ENCODE measurements around the gene BYSL. TPM values are rescaled to one million over a fixed set of nuclear protein-coding genes. Genes with fewer than 3 reads are reported as not detected.

Gene BYSL
- polyA plus RNA-seq, 1 of the 3 experiments (the other 2 are of a cell fraction) = 56.0 TPM

- CTCF ChIA-PET = interaction anchor here (0.9 to 10.3 kb wide), 7 partner anchors 16 to 569 kb away, joined by 3 to 96 read pairs (median 12); partner anchors contain the start of genes BYSL, MED20 and TOMM6
- 77% methylated on average over 2 of the region's 2 CpGs for WGBS (ENCODE audit: low lambda C conversion rate)
Observed at GRCh38 chr6:41937472-41937860, 16.2 kb downstream of the BYSL start.

GRCh38 chr6:41937861-41938574 lies 16.7 kb downstream of the BYSL start:
- 90% methylated on average over 1 of the region's 4 CpGs for WGBS (ENCODE audit: low lambda C conversion rate)
- ChIA-PET POLR2A (no interaction called here), CTCF (interaction anchor here (0.9 to 10.3 kb wide), 7 partner anchors 11 to 570 kb away, joined by 3 to 96 read pairs (median 12); partner anchors contain the start of genes BYSL, MED20 and TOMM6)
- Histone ChIP-seq H3K9me2 (no peaks in the 10 kb centered on the region), H3K4me1 (ENCODE audit: control insufficient read depth in 1 of 2, insufficient read depth in 2 of 2, low read depth in 1 of 2, low read length in 1 of 2) (peaks cover 23 to 28% of the 10 kb centered on the region in 2 experiments; a peak in 3 of 4 replicates), H3K79me2 (ENCODE audit: insufficient read depth) (peaks cover 48% of the 10 kb centered on the region), H3F3A (replicated peaks; ENCODE audit: insufficient read depth) (peaks cover 28% of the 10 kb centered on the region), H4K20me1 (ENCODE audit: insufficient read depth) (no peaks in the 10 kb centered on the region), H3K4me3 (ENCODE audit: low read depth in 2 of 2, low read length in 1 of 2) (no peak overlapping the region), H3K36me3 (replicated peaks in 1 of 2; ENCODE audit: control insufficient read depth in 1 of 2, insufficient read depth in 2 of 2, low read length in 1 of 2) (peaks cover 10 to 24% of the 10 kb centered on the region in 2 experiments), H2AFZ (ENCODE audit: low read depth) (no peak overlapping the region), H3K4me2 (no peak overlapping the region), H3K27ac (ENCODE audit: low read depth in 2 of 2, low read length in 1 of 2) (no peak overlapping the region), H3K27me3 (ENCODE audit: insufficient read depth) (no peaks in the 10 kb centered on the region), H3K9me3 (no peaks in the 10 kb centered on the region), H3K9ac (no peak overlapping the region)
- DNase-seq = no peak
- no peak for TF ChIP-seq FOXM1 (IDR thresholded peaks at IDR 0.05; ENCODE audit: low read depth)
- no peak for TF ChIP-seq NRF1 (IDR thresholded peaks at IDR 0.05; ENCODE audit: low read depth, low read length)

More at GRCh38 chr6:41937472-41937860, 16.2 kb downstream of the BYSL start:
- H3K4me3 ChIP-seq (ENCODE audit: low read depth in 2 of 2, low read length in 1 of 2) = no peak overlapping the region
- peaks cover 25% of the 10 kb centered on the region for H3F3A ChIP-seq (replicated peaks; ENCODE audit: insufficient read depth)
- no peak overlapping the region for H3K9ac ChIP-seq
- TF ChIP-seq CHD2 (IDR thresholded peaks at IDR 0.05; ENCODE audit: low read length, partially characterized antibody) (no peak), NFIC (IDR thresholded peaks at IDR 0.05; ENCODE audit: borderline replicate concordance) (no peak), JUND (IDR thresholded peaks at IDR 0.05) (no peak), EZH2phosphoT487 (IDR thresholded peaks at IDR 0.05; ENCODE audit: borderline replicate concordance, low read depth) (no peak), RFX5 (IDR thresholded peaks at IDR 0.05; ENCODE audit: low read length) (no peak), SIN3A (IDR thresholded peaks at IDR 0.05; ENCODE audit: borderline replicate concordance, low read depth, low read length) (no peak), TCF12 (IDR thresholded peaks at IDR 0.05) (no peak), RAD21 (IDR thresholded peaks at IDR 0.05; ENCODE audit: low read length) (no peak), SMC3 (IDR thresholded peaks at IDR 0.05; ENCODE audit: low read depth, low read length) (no peak)
- TF ChIP-seq, protein P1, sequence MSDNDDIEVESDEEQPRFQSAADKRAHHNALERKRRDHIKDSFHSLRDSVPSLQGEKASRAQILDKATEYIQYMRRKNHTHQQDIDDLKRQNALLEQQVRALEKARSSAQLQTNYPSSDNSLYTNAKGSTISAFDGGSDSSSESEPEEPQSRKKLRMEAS (IDR thresholded peaks at IDR 0.05; ENCODE audit: low read depth) = no peak
- TF ChIP-seq, protein P2, sequence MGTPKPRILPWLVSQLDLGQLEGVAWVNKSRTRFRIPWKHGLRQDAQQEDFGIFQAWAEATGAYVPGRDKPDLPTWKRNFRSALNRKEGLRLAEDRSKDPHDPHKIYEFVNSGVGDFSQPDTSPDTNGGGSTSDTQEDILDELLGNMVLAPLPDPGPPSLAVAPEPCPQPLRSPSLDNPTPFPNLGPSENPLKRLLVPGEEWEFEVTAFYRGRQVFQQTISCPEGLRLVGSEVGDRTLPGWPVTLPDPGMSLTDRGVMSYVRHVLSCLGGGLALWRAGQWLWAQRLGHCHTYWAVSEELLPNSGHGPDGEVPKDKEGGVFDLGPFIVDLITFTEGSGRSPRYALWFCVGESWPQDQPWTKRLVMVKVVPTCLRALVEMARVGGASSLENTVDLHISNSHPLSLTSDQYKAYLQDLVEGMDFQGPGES (IDR thresholded peaks at IDR 0.05; ENCODE audit: low read depth, low read length) = no peak
- TF ChIP-seq, protein P3, sequence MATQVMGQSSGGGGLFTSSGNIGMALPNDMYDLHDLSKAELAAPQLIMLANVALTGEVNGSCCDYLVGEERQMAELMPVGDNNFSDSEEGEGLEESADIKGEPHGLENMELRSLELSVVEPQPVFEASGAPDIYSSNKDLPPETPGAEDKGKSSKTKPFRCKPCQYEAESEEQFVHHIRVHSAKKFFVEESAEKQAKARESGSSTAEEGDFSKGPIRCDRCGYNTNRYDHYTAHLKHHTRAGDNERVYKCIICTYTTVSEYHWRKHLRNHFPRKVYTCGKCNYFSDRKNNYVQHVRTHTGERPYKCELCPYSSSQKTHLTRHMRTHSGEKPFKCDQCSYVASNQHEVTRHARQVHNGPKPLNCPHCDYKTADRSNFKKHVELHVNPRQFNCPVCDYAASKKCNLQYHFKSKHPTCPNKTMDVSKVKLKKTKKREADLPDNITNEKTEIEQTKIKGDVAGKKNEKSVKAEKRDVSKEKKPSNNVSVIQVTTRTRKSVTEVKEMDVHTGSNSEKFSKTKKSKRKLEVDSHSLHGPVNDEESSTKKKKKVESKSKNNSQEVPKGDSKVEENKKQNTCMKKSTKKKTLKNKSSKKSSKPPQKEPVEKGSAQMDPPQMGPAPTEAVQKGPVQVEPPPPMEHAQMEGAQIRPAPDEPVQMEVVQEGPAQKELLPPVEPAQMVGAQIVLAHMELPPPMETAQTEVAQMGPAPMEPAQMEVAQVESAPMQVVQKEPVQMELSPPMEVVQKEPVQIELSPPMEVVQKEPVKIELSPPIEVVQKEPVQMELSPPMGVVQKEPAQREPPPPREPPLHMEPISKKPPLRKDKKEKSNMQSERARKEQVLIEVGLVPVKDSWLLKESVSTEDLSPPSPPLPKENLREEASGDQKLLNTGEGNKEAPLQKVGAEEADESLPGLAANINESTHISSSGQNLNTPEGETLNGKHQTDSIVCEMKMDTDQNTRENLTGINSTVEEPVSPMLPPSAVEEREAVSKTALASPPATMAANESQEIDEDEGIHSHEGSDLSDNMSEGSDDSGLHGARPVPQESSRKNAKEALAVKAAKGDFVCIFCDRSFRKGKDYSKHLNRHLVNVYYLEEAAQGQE (IDR thresholded peaks at IDR 0.05; ENCODE audit: low read depth, low read length) = no peak
- no peaks in the 10 kb centered on the region for H3K9me2 ChIP-seq
- no peaks in the 10 kb centered on the region for H3K9me3 ChIP-seq
- H3K27ac ChIP-seq (ENCODE audit: low read depth in 2 of 2, low read length in 1 of 2) = no peak overlapping the region
- POLR2A ChIA-PET = no interaction called here
- no peak overlapping the region for H3K4me2 ChIP-seq
- H3K27me3 ChIP-seq (ENCODE audit: insufficient read depth) = no peaks in the 10 kb centered on the region
- H3K79me2 ChIP-seq (ENCODE audit: insufficient read depth) = peaks cover 48% of the 10 kb centered on the region
- peaks cover 14 to 29% of the 10 kb centered on the region in 2 experiments for H3K36me3 ChIP-seq (replicated peaks in 1 of 2; ENCODE audit: control insufficient read depth in 1 of 2, insufficient read depth in 2 of 2, low read length in 1 of 2)
- no peak overlapping the region for H2AFZ ChIP-seq (ENCODE audit: low read depth)
- peaks cover 22 to 27% of the 10 kb centered on the region in 2 experiments; a peak in 3 of 4 replicates for H3K4me1 ChIP-seq (ENCODE audit: control insufficient read depth in 1 of 2, insufficient read depth in 2 of 2, low read depth in 1 of 2, low read length in 1 of 2)
- H4K20me1 ChIP-seq (ENCODE audit: insufficient read depth) = no peaks in the 10 kb centered on the region
- no peak for DNase-seq

Measured in SK-N-SH (cell line).